Renal cortex interstitium (tissue), 15 donors: ENCODE measurements around the gene BST1. TPM values are rescaled to one million over a fixed set of nuclear protein-coding genes. Genes with fewer than 3 reads are reported as not detected.

Source experiments
- DNase-seq, 11 donors: peaks; one replicate each; pipeline ENCODE4 v3.0.0-alpha.2; 2013; ENCODE audit warnings: low read depth in 9 of 11, low spot score in 4 of 11; ENCODE audit errors: extremely low read depth in 1 of 11
- long read RNA-seq, 16 experiments: transcript quantifications; one replicate each; lab custom pipeline, GENCODE V29; 2026
- polyA plus RNA-seq, 3 donors: library from polyadenylated mRNA; unstranded; fragments of 120-200 nt; gene quantifications; one replicate each; pipeline ENCODE4 v1.2.1, GENCODE V29; 2013; ENCODE audit not compliant: insufficient read length in 3 of 3

Gene BST1
- 10 to 100 TPM; 14.4 to 16.7 (median 15.2) TPM for polyA plus RNA-seq
- long read RNA-seq, donor 1, partial matches to known transcripts: 6 of 7 reads
- long read RNA-seq, donor 1, other reads (novel, unspliced or antisense): 0 of 7 reads
- long read RNA-seq, donor 2, partial matches to known transcripts: 7 of 12 reads
- long read RNA-seq, donor 2, other reads (novel, unspliced or antisense): 0 of 12 reads
- long read RNA-seq, donor 3, transcript BST1-201 (9 exons, 1,480 nt): major isoform, 6 of 24 reads
- long read RNA-seq, donor 3, partial matches to known transcripts: 18 of 24 reads
- long read RNA-seq, donor 3, other reads (novel, unspliced or antisense): 0 of 24 reads
- long read RNA-seq, donor 4, transcript BST1-201 (9 exons, 1,480 nt): major isoform, 7 of 7 reads
- long read RNA-seq, donor 4, partial matches to known transcripts: 0 of 7 reads
- long read RNA-seq, donor 4, other reads (novel, unspliced or antisense): 0 of 7 reads
- long read RNA-seq, donor 5: 0 reads
- long read RNA-seq, donor 6, partial matches to known transcripts: 0 of 3 reads
- long read RNA-seq, donor 6, other reads (novel, unspliced or antisense): 0 of 3 reads
- long read RNA-seq, donor 7, transcript BST1-201 (9 exons, 1,480 nt): major isoform, 6 of 6 reads
- long read RNA-seq, donor 7, partial matches to known transcripts: 0 of 6 reads
- long read RNA-seq, donor 7, other reads (novel, unspliced or antisense): 0 of 6 reads
- long read RNA-seq, donor 8: 0 reads
- long read RNA-seq, donor 9, transcript BST1-201 (9 exons, 1,480 nt): major isoform, 8 of 8 reads
- long read RNA-seq, donor 9, partial matches to known transcripts: 0 of 8 reads
- long read RNA-seq, donor 9, other reads (novel, unspliced or antisense): 0 of 8 reads
- long read RNA-seq, donor 10, transcript BST1-201 (9 exons, 1,480 nt): major isoform, 6 of 6 reads
- long read RNA-seq, donor 10, partial matches to known transcripts: 0 of 6 reads
- long read RNA-seq, donor 10, other reads (novel, unspliced or antisense): 0 of 6 reads
- long read RNA-seq, donor 11, transcript BST1-201 (9 exons, 1,480 nt): major isoform, 5 of 5 reads
- long read RNA-seq, donor 11, partial matches to known transcripts: 0 of 5 reads
- long read RNA-seq, donor 11, other reads (novel, unspliced or antisense): 0 of 5 reads
- long read RNA-seq, donor 12, partial matches to known transcripts: 0 of 2 reads
- long read RNA-seq, donor 12, other reads (novel, unspliced or antisense): 0 of 2 reads
- long read RNA-seq, donor 13: 0 reads
- long read RNA-seq, donor 14, transcript BST1-201 (9 exons, 1,480 nt): major isoform, 7 of 7 reads
- long read RNA-seq, donor 14, partial matches to known transcripts: 0 of 7 reads
- long read RNA-seq, donor 14, other reads (novel, unspliced or antisense): 0 of 7 reads
- long read RNA-seq, donor 15, partial matches to known transcripts: 5 of 8 reads
- long read RNA-seq, donor 15, other reads (novel, unspliced or antisense): 0 of 8 reads
- long read RNA-seq, donor 16, transcript BST1-201 (9 exons, 1,480 nt): major isoform, 10 of 10 reads
- long read RNA-seq, donor 16, partial matches to known transcripts: 0 of 10 reads
- long read RNA-seq, donor 16, other reads (novel, unspliced or antisense): 0 of 10 reads

DNA sequence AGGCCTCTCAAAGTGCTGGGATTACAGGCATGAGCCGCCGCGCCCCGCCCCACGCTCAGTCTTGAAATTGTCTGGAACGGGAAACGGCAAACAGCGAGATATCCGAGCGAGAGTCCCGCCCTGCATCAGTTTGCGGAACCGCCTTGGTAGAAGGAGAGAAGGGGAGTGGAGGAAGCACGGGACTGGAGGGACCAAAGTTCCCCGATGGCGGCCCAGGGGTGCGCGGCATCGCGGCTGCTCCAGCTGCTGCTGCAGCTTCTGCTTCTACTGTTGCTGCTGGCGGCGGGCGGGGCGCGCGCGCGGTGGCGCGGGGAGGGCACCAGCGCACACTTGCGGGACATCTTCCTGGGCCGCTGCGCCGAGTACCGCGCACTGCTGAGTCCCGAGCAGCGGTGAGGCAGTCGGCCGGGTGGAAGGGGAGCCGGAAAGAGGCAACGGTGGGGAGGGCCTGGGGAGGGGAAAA is at the start of gene BST1:
Gene BST1, plus strand, starts transcription at position 125 of the 463 bp plus-strand sequence. Its CDS starts 80 bp downstream, at position 205.
- DNase-seq: peak in 9 of 11 donors; percentile 24 to 55 (median 46)

GRCh38 chr4:15653420-15653819 is 49.4 kb upstream of the BST1 start:
- DNase-seq: no peak

- peak in 3 of 11 donors; percentile 13 to 37 (median 36) for DNase-seq
Measured at GRCh38 chr4:15653864-15654592, 48.8 kb upstream of the BST1 start.

GRCh38 chr4:15654593-15655222 is 48.2 kb upstream of the BST1 start:
- peak in 7 of 11 donors; percentile 17 to 45 (median 32) for DNase-seq

GRCh38 chr4:15655223-15656037 is 47.4 kb upstream of the BST1 start, which contains the start of gene FBXL5:
TSS of gene FBXL5 (minus strand) at chr4:15655357. CDS start at chr4:15655287, 70 bp downstream.
- DNase-seq: peak; percentile 64 to 88 (median 85)

DNA sequence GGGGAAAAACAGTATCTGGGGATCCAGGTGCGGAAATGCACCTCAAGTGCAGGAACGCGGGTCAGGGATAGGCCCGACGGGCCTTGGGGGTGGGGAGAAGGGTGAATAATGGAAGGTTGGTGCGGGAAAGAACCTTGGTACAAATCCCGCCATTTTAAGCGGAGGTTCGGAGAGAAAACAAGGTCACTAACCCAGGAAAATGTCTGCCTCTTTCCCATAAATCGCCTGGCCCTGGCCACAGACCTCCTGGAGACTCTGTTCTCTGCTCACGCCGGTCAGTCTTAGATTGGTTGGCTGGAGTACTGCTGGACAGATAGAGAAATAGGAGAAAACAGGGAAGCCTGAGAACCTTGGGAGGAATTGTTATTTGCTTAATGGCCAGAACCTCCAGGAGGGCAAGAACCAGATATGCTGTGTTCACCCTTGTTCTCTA is 46.8 kb upstream of the BST1 start:
- peak in 6 of 11 donors; percentile 16 to 50 (median 26) for DNase-seq

- no peak for DNase-seq
Measured at GRCh38 chr4:15657366-15657765, 45.5 kb upstream of the BST1 start.

- no peak for DNase-seq
Measured at GRCh38 chr4:15658136-15658770, 44.6 kb upstream of the BST1 start.

- DNase-seq: no peak
Measured at GRCh38 chr4:15658781-15659180, 44.1 kb upstream of the BST1 start.

DNA sequence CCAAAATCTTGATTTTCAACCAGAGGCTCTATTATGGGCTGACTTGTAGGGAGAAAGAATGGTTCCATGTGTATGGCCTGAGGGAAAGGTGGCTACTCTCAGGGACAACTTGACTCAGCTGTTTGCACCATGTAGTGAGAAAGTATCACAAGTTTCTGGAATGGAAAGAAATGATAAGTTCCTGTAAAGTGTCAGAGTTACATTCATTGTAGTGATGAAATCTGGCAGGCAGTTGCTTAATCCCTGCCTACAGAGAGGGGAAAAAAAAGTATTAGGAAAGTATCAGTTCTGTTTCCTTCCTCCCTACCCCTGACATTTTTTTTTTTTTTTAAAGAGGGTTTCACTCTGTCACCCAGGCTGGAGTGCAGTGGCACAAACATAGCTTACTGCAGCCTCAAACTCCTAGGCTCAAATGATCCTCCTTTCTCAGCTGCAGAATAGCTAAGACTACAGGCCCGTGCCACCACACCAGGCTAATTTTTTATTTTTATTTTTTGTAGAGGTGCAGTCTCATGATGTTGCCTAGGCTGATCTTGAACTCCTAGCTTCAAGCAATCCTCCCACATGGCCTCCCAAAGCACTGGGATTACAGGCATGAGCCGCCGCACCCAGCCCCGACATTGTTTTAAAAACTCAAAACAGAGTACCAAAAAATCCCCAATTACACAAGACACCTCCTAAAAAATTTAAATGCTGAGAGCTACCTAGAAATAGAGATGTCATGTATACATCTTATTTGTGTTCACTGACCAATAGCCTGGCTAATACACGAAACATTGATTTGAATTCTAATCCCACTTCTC is 42.9 kb upstream of the BST1 start:
- DNase-seq: no peak

DNA sequence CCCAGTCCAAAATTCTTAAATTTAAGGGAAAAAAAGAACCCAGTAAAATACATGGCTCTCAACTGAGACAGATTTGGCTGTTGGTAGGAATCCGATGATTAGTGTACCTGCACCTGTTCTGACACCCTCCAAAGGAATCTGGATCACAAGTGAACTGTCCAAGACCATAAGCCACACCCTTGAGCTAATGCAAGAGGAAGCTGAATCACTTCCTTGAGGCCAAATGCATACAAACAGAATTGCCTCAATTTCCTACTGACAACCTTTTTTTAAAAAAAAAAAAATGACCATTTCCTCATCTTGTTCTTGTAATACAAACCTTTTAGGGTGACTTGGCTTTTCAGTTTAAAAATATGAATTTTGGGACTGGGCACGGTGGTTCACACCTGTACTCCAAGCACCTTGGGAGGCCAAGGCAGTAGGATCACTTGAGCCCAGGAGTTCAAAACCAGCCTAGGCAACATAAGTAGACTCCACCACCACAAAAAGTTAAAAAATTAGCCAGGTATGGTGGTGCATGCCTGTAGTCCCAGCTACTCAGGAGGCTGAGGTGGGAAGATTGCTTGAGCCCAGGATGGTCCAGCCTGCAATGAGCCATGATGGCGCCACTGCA is 37.0 kb upstream of the BST1 start:
- DNase-seq: no peak

DNA sequence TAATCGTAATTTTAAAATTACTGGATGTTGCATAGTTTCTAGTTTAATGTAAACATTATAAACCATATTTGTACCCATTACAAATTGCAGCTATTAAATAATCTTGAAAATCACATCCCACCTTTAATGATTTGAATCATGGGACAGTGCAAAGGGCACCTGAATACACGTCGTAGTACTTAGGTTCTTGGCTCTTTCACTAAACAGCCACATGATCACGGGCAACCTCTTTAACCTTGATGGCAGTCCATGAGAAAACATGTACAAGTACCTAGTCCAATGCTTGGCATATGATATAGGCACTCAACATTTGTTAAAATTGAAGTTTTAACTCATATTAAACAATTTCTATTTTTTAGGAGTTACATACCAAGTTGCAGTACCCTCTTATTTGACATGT is 35.9 kb upstream of the BST1 start:
- no peak for DNase-seq

DNA sequence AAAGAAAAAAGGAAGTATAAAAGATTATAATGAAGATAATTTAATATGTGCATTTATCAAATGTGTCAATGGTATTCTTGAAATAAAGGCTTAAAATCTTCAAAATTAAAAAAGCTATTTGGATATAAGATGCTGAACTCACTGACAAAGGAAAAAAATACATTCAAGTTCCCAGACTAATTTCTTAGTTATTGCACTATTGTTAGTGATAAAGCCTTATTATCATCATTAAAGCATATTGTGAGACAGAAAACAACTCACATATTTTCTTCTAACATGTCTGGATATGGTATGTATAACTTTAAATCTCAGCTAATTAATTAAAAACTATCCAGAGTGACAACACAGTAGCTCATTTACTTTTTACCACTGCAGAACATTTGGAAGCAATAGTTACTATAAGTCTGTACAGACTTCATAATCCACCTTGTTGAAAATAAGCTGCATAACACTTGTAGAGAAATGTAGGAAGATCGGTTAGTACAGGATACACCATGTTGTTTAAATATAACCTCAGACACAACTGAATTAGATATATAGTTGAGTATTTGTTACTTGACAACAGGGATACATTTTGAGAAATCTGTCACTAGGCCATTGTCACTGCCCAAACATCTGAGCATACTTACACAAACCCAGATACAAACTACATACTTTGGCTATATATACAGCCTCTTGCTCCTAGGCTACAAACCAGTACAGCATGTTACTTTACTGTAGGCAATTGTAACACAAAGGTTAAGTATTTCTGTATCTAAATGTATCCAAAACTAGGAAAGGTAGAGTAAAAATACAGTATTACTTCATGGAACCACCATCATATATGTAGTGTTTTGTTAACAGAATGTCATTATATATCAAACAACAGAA is 34.1 kb upstream of the BST1 start:
- no peak for DNase-seq

- DNase-seq: no peak
Measured at GRCh38 chr4:15670576-15670975, 32.3 kb upstream of the BST1 start.
